HEK293 (cell line): ENCODE results near the gene MAP1B.
A peak's percentile ranks its signal among the peaks of the same experiment; 100 is the strongest.

ENCODE experiments used
- CTCF ChIA-PET: fragments of 350-600 bp; formaldehyde crosslinking; extraction: SDS; loops from one replicate; lab custom pipeline; 2021; ENCODE audit warnings: antibody characterized with exemption; lab: Yijun Ruan, JAX
- POLR2A ChIA-PET: fragments of 300-600 bp; formaldehyde crosslinking; extraction: SDS; loops from one replicate; lab custom pipeline; 2020; ENCODE audit warnings: antibody characterized with exemption, inconsistent platforms; lab: Yijun Ruan, JAX
- H3K27ac ChIP-seq: fragments of 200-500 bp; sonication (Bioruptor generic); 2 replicates; pipeline ENCODE4 v1.5.1; 2014; ENCODE audit warnings: low read depth, low read length, control low read depth, inconsistent platforms; ENCODE audit errors: extremely low read depth
- H3K36me3 ChIP-seq, 2 experiments: fragments of 200-500 bp in 1 of 2; sonication (Bioruptor generic) in 1 of 2; 1 replicate in 1 of 2; 2 replicates in 1 of 2; pipeline ENCODE4 v1.5.1; 2014 to 2017; ENCODE audit warnings: inconsistent platforms in 2 of 2, low read length in 2 of 2; ENCODE audit not compliant: control insufficient read depth in 2 of 2, insufficient read depth in 1 of 2
- H3K4me1 ChIP-seq: fragments of 200-500 bp; sonication (Bioruptor generic); 2 replicates; pipeline ENCODE4 v1.5.1; 2014; ENCODE audit warnings: mild to moderate bottlenecking, low read length, inconsistent platforms; ENCODE audit not compliant: control insufficient read depth, insufficient read depth
- H3K4me3 ChIP-seq: 2 replicates; pipeline ENCODE4 v1.5.1; 2011; ENCODE audit warnings: low read depth, mild to moderate bottlenecking, control low read depth, low read length, moderate library complexity
- H3K9me3 ChIP-seq: fragments of 200-500 bp; sonication (Bioruptor generic); 2 replicates; pipeline ENCODE4 v1.5.1; 2014; ENCODE audit warnings: low read depth, low read length, inconsistent platforms; ENCODE audit not compliant: control insufficient read depth, insufficient read depth
- KLF7 ChIP-seq: fragments of 450-650 bp; formaldehyde crosslinking; IDR thresholded peaks from 2 replicates; pipeline ENCODE4 v1.5.1; 2016; ENCODE audit warnings: missing biosample characterization, missing genetic modification characterization, borderline replicate concordance
- OVOL3 ChIP-seq: fragments of 450-650 bp; formaldehyde crosslinking; IDR thresholded peaks from 2 replicates; pipeline ENCODE4 v1.5.1; 2016; ENCODE audit warnings: missing biosample characterization, missing genetic modification characterization
- PRDM1 ChIP-seq: fragments of 450-650 bp; formaldehyde crosslinking; IDR thresholded peaks from 2 replicates; pipeline ENCODE4; 2016; ENCODE audit warnings: missing biosample characterization, missing genetic modification characterization
- PRDM6 ChIP-seq: fragments of 450-650 bp; formaldehyde crosslinking; IDR thresholded peaks from 2 replicates; pipeline ENCODE4 v1.5.1; 2017; ENCODE audit warnings: missing biosample characterization, missing genetic modification characterization
- REPIN1 ChIP-seq: fragments of 450-650 bp; formaldehyde crosslinking; IDR thresholded peaks from 2 replicates; pipeline ENCODE4 v1.5.1; 2017; ENCODE audit warnings: missing biosample characterization, missing genetic modification characterization, low read depth
- SALL2 ChIP-seq: fragments of 450-650 bp; formaldehyde crosslinking; IDR thresholded peaks from 2 replicates; pipeline ENCODE4 v1.5.0; 2017; ENCODE audit warnings: missing biosample characterization, mild to moderate bottlenecking, missing genetic modification characterization, borderline replicate concordance
- ZBTB10 ChIP-seq: fragments of 450-650 bp; formaldehyde crosslinking; IDR thresholded peaks from 2 replicates; pipeline ENCODE4 v1.5.1; 2016; ENCODE audit warnings: missing biosample characterization, missing genetic modification characterization
- ZBTB6 ChIP-seq: fragments of 450-650 bp; formaldehyde crosslinking; IDR thresholded peaks from 2 replicates; pipeline ENCODE4 v1.5.1; 2017; ENCODE audit warnings: missing biosample characterization, missing genetic modification characterization
- ZFP69B ChIP-seq: fragments of 450-650 bp; formaldehyde crosslinking; IDR thresholded peaks from 2 replicates; pipeline ENCODE4 v1.5.1; 2016; ENCODE audit warnings: missing biosample characterization, missing genetic modification characterization
- ZNF175 ChIP-seq: fragments of 450-650 bp; formaldehyde crosslinking; IDR thresholded peaks from 2 replicates; pipeline ENCODE4 v1.5.1; 2016; ENCODE audit warnings: missing biosample characterization, missing genetic modification characterization
- ZNF26 ChIP-seq: fragments of 450-650 bp; formaldehyde crosslinking; IDR thresholded peaks from 2 replicates; pipeline ENCODE4 v1.5.1; 2016; ENCODE audit warnings: missing biosample characterization, missing genetic modification characterization
- ZNF311 ChIP-seq: fragments of 450-650 bp; formaldehyde crosslinking; IDR thresholded peaks from 2 replicates; pipeline ENCODE4 v1.5.1; 2017; ENCODE audit warnings: missing biosample characterization, missing genetic modification characterization, borderline replicate concordance
- ZNF37A ChIP-seq: fragments of 450-650 bp; IDR thresholded peaks from 2 replicates; pipeline ENCODE4 v1.5.1; 2018; ENCODE audit warnings: missing biosample characterization, missing genetic modification characterization
- ZNF416 ChIP-seq: fragments of 450-650 bp; formaldehyde crosslinking; IDR thresholded peaks from 2 replicates; pipeline ENCODE4 v1.5.1; 2016; ENCODE audit warnings: missing biosample characterization, missing genetic modification characterization
- ZNF529 ChIP-seq: fragments of 450-650 bp; formaldehyde crosslinking; IDR thresholded peaks from 2 replicates; pipeline ENCODE4 v1.5.1; 2017; ENCODE audit warnings: missing genetic modification characterization, missing biosample characterization; ENCODE audit not compliant: insufficient replicate concordance
- ZNF624 ChIP-seq: fragments of 450-650 bp; formaldehyde crosslinking; IDR thresholded peaks from 2 replicates; pipeline ENCODE4 v1.5.1; 2017; ENCODE audit warnings: missing biosample characterization, missing genetic modification characterization
- ZNF639 ChIP-seq: fragments of 450-650 bp; formaldehyde crosslinking; IDR thresholded peaks from 2 replicates; pipeline ENCODE4 v1.5.1; 2016; ENCODE audit warnings: missing biosample characterization, missing genetic modification characterization
- ZNF664 ChIP-seq: fragments of 450-650 bp; formaldehyde crosslinking; IDR thresholded peaks from 2 replicates; pipeline ENCODE4 v1.5.1; 2016; ENCODE audit warnings: missing biosample characterization, missing genetic modification characterization
- ZNF670 ChIP-seq: fragments of 450-650 bp; formaldehyde crosslinking; IDR thresholded peaks from 2 replicates; pipeline ENCODE4 v1.5.1; 2016; ENCODE audit warnings: missing biosample characterization, missing genetic modification characterization, low read depth
- ZNF791 ChIP-seq: fragments of 450-650 bp; formaldehyde crosslinking; IDR thresholded peaks from 2 replicates; pipeline ENCODE4 v1.5.1; 2016; ENCODE audit warnings: missing biosample characterization, missing genetic modification characterization

Gene MAP1B

GRCh38 chr5:72228960-72229359, 121.7 kb downstream of the MAP1B start (continued):
- TF ChIP-seq ZNF670 (no peak), ZNF639 (tag by site-specific recombination) (no peak), ZNF26 (tag by site-specific recombination) (no peak), ZNF37A (tag by site-specific recombination) (no peak), ZNF624 (tag by site-specific recombination) (no peak), KLF7 (tag by site-specific recombination) (no peak), ZNF791 (no peak), REPIN1 (tag by site-specific recombination) (no peak), ZBTB6 (tag by site-specific recombination) (no peak), ZNF529 (no peak), ZNF416 (tag by site-specific recombination) (no peak), ZFP69B (tag by site-specific recombination) (no peak), ZNF311 (tag by site-specific recombination) (no peak), ZNF664 (no peak)

- H3K9me3 ChIP-seq, result no peaks in the 10 kb centered on the region
- no peak for TF ChIP-seq ZNF791
- TF ChIP-seq PRDM1, result no peak
- no peak for TF ChIP-seq ZBTB10 (tag by site-specific recombination)
- TF ChIP-seq SALL2 (tag by site-specific recombination), result no peak
- no peak for TF ChIP-seq ZNF529
- no peak for TF ChIP-seq OVOL3 (tag by site-specific recombination)
- no peak for TF ChIP-seq ZNF175 (tag by site-specific recombination)
- 0 out of 2 replicates have a peak, but pooled peaks have one; percentile 29 for TF ChIP-seq PRDM6
- H3K27ac ChIP-seq, result no peak overlapping the region
- peaks cover 4 to 55% of the 10 kb centered on the region in 2 experiments for H3K36me3 ChIP-seq
- no peak overlapping the region for H3K4me3 ChIP-seq
- H3K4me1 ChIP-seq, result 0 out of 2 replicates have a peak, but pooled peaks cover 3% of the 10 kb centered on the region
- CTCF ChIA-PET, result no interaction called here
- POLR2A ChIA-PET, result no interaction called here
Observed at GRCh38 chr5:72231991-72232703, 124.9 kb downstream of the MAP1B start.
